Gastroesophageal sphincter (tissue), 3 donors: Measurements from ENCODE around the gene SLIT2.

Experiments
- CTCF ChIP-seq, 4 experiments: fragments of 200-600 bp in 2 of 4; fragments of 450-650 bp in 2 of 4; sonication (generic) in 1 of 4; IDR thresholded peaks; one replicate each; pipeline ENCODE4 v1.5.1; 2017 to 2019; ENCODE audit warnings: antibody characterized with exemption in 4 of 4, mild to moderate bottlenecking in 2 of 4, moderate library complexity in 2 of 4
- EP300 ChIP-seq: sonication (generic); formaldehyde crosslinking; IDR thresholded peaks from one replicate; pipeline ENCODE4 v1.6.1; 2017; ENCODE audit warnings: antibody characterized with exemption, mild to moderate bottlenecking
- POLR2A ChIP-seq, 2 donors: fragments of 450-650 bp; IDR thresholded peaks; one replicate each; pipeline ENCODE4 v1.6.1; 2017; ENCODE audit warnings: antibody characterized with exemption in 2 of 2, mild to moderate bottlenecking in 2 of 2, moderate library complexity in 1 of 2

- TF ChIP-seq POLR2A (IDR thresholded peaks at IDR 0.05): no peak
- TF ChIP-seq CTCF (IDR thresholded peaks at IDR 0.05): no peak
- no peak for TF ChIP-seq EP300
Observed at GRCh38 chr4:20253735-20254409, 2.2 kb downstream of the SLIT2 start.
